IPS-15b (cell line): ENCODE measurements around the gene LRIT3.
"Not testable (repeated sequence)": the region's sequence is repeated elsewhere in the genome, so short reads cannot be mapped to it uniquely, and the experiment has no call there.

Experiments
- H3K27me3 ChIP-seq: one replicate; pipeline ENCODE4 v1.6.1; 2013; ENCODE audit warnings: low read length; ENCODE audit not compliant: control insufficient read depth, insufficient read depth
- H3K36me3 ChIP-seq: one replicate; pipeline ENCODE4 v1.6.1; 2013; ENCODE audit warnings: low read length; ENCODE audit not compliant: control insufficient read depth, insufficient read depth
- H3K4me1 ChIP-seq: one replicate; pipeline ENCODE4 v1.6.1; 2013; ENCODE audit warnings: mild to moderate bottlenecking, low read length; ENCODE audit not compliant: control insufficient read depth, insufficient read depth
- H3K4me3 ChIP-seq: one replicate; pipeline ENCODE4 v1.5.1; 2013; ENCODE audit warnings: low read depth, low read length
- H3K9ac ChIP-seq: one replicate; pipeline ENCODE4 v1.6.1; 2013; ENCODE audit warnings: low read depth, mild to moderate bottlenecking, low read length
- H3K9me3 ChIP-seq: one replicate; pipeline ENCODE4 v1.6.1; 2013; ENCODE audit warnings: mild to moderate bottlenecking, low read length; ENCODE audit not compliant: control insufficient read depth, insufficient read depth

LRIT3 gene

GRCh38 chr4:109861271-109861670, 13.4 kb downstream of the LRIT3 start:
- Histone ChIP-seq H3K27me3 (no peaks in the 10 kb centered on the region), H3K36me3 (no peaks in the 10 kb centered on the region), H3K9ac (no peak overlapping the region), H3K4me3 (no peak overlapping the region), H3K4me1 (no peaks in the 10 kb centered on the region), H3K9me3 (no peaks in the 10 kb centered on the region)

- Histone ChIP-seq H3K36me3 (no peaks in the 10 kb centered on the region), H3K4me1 (no peaks in the 10 kb centered on the region), H3K9me3 (no peaks in the 10 kb centered on the region), H3K27me3 (no peaks in the 10 kb centered on the region), H3K9ac (no peak overlapping the region), H3K4me3 (no peak overlapping the region)
Measured at GRCh38 chr4:109861916-109862511, 14.1 kb downstream of the LRIT3 start.

GRCh38 chr4:109864134-109864533, 16.2 kb downstream of the LRIT3 start:
- Histone ChIP-seq H3K9ac (no peak overlapping the region), H3K4me3 (no peak overlapping the region), H3K27me3 (no peaks in the 10 kb centered on the region), H3K9me3 (no peaks in the 10 kb centered on the region), H3K4me1 (no peaks in the 10 kb centered on the region), H3K36me3 (no peaks in the 10 kb centered on the region)

- Histone ChIP-seq H3K9me3 (no peaks in the 10 kb centered on the region), H3K27me3 (no peaks in the 10 kb centered on the region), H3K9ac (no peak overlapping the region), H3K4me3 (no peak overlapping the region), H3K4me1 (no peaks in the 10 kb centered on the region), H3K36me3 (no peaks in the 10 kb centered on the region)
Measured at GRCh38 chr4:109870061-109870460, 22.2 kb downstream of the LRIT3 start.

GRCh38 chr4:109872065-109872464, 24.2 kb downstream of the LRIT3 start:
- no peak overlapping the region for H3K9ac ChIP-seq
- H3K4me1 ChIP-seq, result no peaks in the 10 kb centered on the region
- H3K9me3 ChIP-seq, result no peaks in the 10 kb centered on the region
- H3K27me3 ChIP-seq, result no peaks in the 10 kb centered on the region
- H3K4me3 ChIP-seq, result no peak overlapping the region
- no peaks in the 10 kb centered on the region for H3K36me3 ChIP-seq

- Histone ChIP-seq H3K9ac (no peak overlapping the region), H3K4me1 (no peaks in the 10 kb centered on the region), H3K4me3 (no peak overlapping the region), H3K36me3 (no peaks in the 10 kb centered on the region), H3K27me3 (no peaks in the 10 kb centered on the region), H3K9me3 (no peaks in the 10 kb centered on the region)
Measured at GRCh38 chr4:109872950-109873656, 25.2 kb downstream of the LRIT3 start.

- Histone ChIP-seq H3K9ac (no peak overlapping the region), H3K36me3 (no peaks in the 10 kb centered on the region), H3K4me3 (no peak overlapping the region), H3K27me3 (no peaks in the 10 kb centered on the region), H3K4me1 (no peaks in the 10 kb centered on the region), H3K9me3 (no peaks in the 10 kb centered on the region)
Measured at GRCh38 chr4:109873791-109874514, 26.0 kb downstream of the LRIT3 start.

GRCh38 chr4:109875106-109875505, 27.2 kb downstream of the LRIT3 start:
- H3K36me3 ChIP-seq, result no peaks in the 10 kb centered on the region
- H3K4me3 ChIP-seq, result no peak overlapping the region
- H3K9ac ChIP-seq, result no peak overlapping the region
- no peaks in the 10 kb centered on the region for H3K4me1 ChIP-seq
- no peaks in the 10 kb centered on the region for H3K9me3 ChIP-seq
- no peaks in the 10 kb centered on the region for H3K27me3 ChIP-seq

- not testable (repeated sequence) for H3K9ac ChIP-seq, H3K4me1 ChIP-seq, H3K36me3 ChIP-seq, H3K4me3 ChIP-seq, H3K27me3 ChIP-seq, H3K9me3 ChIP-seq
Measured at GRCh38 chr4:109875553-109875952, 27.6 kb downstream of the LRIT3 start.

- no peaks in the 10 kb centered on the region for H3K27me3 ChIP-seq
- H3K9ac ChIP-seq, result no peak overlapping the region
- H3K9me3 ChIP-seq, result no peaks in the 10 kb centered on the region
- no peaks in the 10 kb centered on the region for H3K36me3 ChIP-seq
- no peaks in the 10 kb centered on the region for H3K4me1 ChIP-seq
- H3K4me3 ChIP-seq, result no peak overlapping the region
Measured at GRCh38 chr4:109876634-109877265, 28.8 kb downstream of the LRIT3 start.

GRCh38 chr4:109877400-109877799, 29.5 kb downstream of the LRIT3 start:
- Histone ChIP-seq H3K4me3 (no peak overlapping the region), H3K27me3 (no peaks in the 10 kb centered on the region), H3K36me3 (no peaks in the 10 kb centered on the region), H3K4me1 (no peaks in the 10 kb centered on the region), H3K9ac (no peak overlapping the region), H3K9me3 (no peaks in the 10 kb centered on the region)
